Inferior parietal cortex (tissue), 1 donor: ENCODE data around the gene SPATA46.

Source experiments
- DNase-seq: peaks from one replicate; pipeline ENCODE4 v3.0.0-alpha.2; 2016; ENCODE audit errors: extremely low spot score

Gene SPATA46

GRCh38 chr1:162390396-162391185 lies 13.9 kb upstream of the SPATA46 start:
- DNase-seq, result no peak

- no peak for DNase-seq
Measured at GRCh38 chr1:162389971-162390370, 13.3 kb upstream of the SPATA46 start.

- DNase-seq, result no peak
Measured at GRCh38 chr1:162389021-162389818, 12.6 kb upstream of the SPATA46 start.

- DNase-seq, result no peak
Measured at GRCh38 chr1:162388615-162389014, 12.0 kb upstream of the SPATA46 start.

GRCh38 chr1:162388083-162388594 lies 11.5 kb upstream of the SPATA46 start:
- no peak for DNase-seq

GRCh38 chr1:162387226-162388082 lies 10.8 kb upstream of the SPATA46 start:
- DNase-seq, result no peak

- DNase-seq, result no peak
Measured at GRCh38 chr1:162386292-162387225, 9.9 kb upstream of the SPATA46 start.

GRCh38 chr1:162385702-162386101 lies 9.0 kb upstream of the SPATA46 start:
- DNase-seq, result no peak

GRCh38 chr1:162385280-162385623 lies 8.6 kb upstream of the SPATA46 start:
- no peak for DNase-seq

- DNase-seq, result no peak
Measured at GRCh38 chr1:162384601-162385279, 8.1 kb upstream of the SPATA46 start.

- DNase-seq, result no peak
Measured at GRCh38 chr1:162384116-162384515, 7.5 kb upstream of the SPATA46 start.

- DNase-seq, result no peak
Measured at GRCh38 chr1:162383516-162383915, 6.9 kb upstream of the SPATA46 start.

GRCh38 chr1:162383091-162383490 lies 6.4 kb upstream of the SPATA46 start:
- no peak for DNase-seq

GRCh38 chr1:162381941-162382750 lies 5.5 kb upstream of the SPATA46 start:
- DNase-seq, result no peak

- no peak for DNase-seq
Measured at GRCh38 chr1:162381383-162381782, 4.7 kb upstream of the SPATA46 start, which contains the start of gene C1orf226. Gene C1orf226, plus strand, starts transcription at chr1:162381728. Its CDS starts 174 bp downstream, at chr1:162381902.

GRCh38 chr1:162380061-162380846 lies 3.6 kb upstream of the SPATA46 start:
- DNase-seq, result no peak

GRCh38 chr1:162375463-162375862 lies 1.2 kb downstream of the SPATA46 start:
- DNase-seq, result no peak

GRCh38 chr1:162374406-162374805 lies 2.2 kb downstream of the SPATA46 start:
- no peak for DNase-seq
